H1 (cell line): Measurements from ENCODE around the gene BABAM1. TPM values are rescaled to one million over a fixed set of nuclear protein-coding genes. Genes with fewer than 3 reads are reported as not detected.
A peak's percentile ranks its signal among the peaks of the same experiment; 100 is the strongest.

Source experiments
- CTCF ChIA-PET: fragments of 300-600 bp; sonication (Branson Sonifier 250); formaldehyde crosslinking; loops from one replicate; lab custom pipeline; 2021; ENCODE audit not compliant: partially characterized antibody; lab: Charles Lee
- POLR2A ChIA-PET: fragments of 300-600 bp; sonication (Branson Sonifier 250); formaldehyde crosslinking; loops from one replicate; lab custom pipeline; 2021; ENCODE audit warnings: inconsistent platforms; ENCODE audit not compliant: partially characterized antibody; lab: Charles Lee
- DNase-seq, 2 experiments: peaks; one replicate each; pipeline versions ENCODE4 v3.0.0 to v3.0.0-alpha.2; 2010 to 2022; ENCODE audit warnings: low spot score in 2 of 2, low read depth in 1 of 2, mixed read lengths in 1 of 2
- FAIRE-seq: peaks from 2 replicates; lab custom pipeline; 2011; peaks lifted over from hg19 to GRCh38; lab: Jason Lieb, UNC
- H2AFZ ChIP-seq: 2 replicates; pipeline ENCODE4 v1.8.1; 2012; ENCODE audit warnings: low read length, inconsistent platforms
- H2AK5ac ChIP-seq: 2 replicates; pipeline ENCODE4 v1.6.1; 2013; ENCODE audit warnings: low read depth, low read length
- H2BK120ac ChIP-seq: replicated peaks from 2 replicates; pipeline ENCODE3; 2013; ENCODE audit warnings: low read depth, low read length, inconsistent platforms
- H2BK12ac ChIP-seq: 2 replicates; pipeline ENCODE4 v1.6.1; 2013; ENCODE audit warnings: low read depth, low read length
- H2BK15ac ChIP-seq: 2 replicates; pipeline ENCODE4 v1.6.1; 2013; ENCODE audit warnings: low read length
- H2BK20ac ChIP-seq: 2 replicates; pipeline ENCODE4 v1.6.1; 2013; ENCODE audit warnings: low read length
- H2BK5ac ChIP-seq: 2 replicates; pipeline ENCODE4 v1.6.1; 2013; ENCODE audit warnings: low read depth, low read length
- H3K14ac ChIP-seq: 2 replicates; pipeline ENCODE4 v1.6.1; 2013; ENCODE audit warnings: inconsistent platforms; ENCODE audit not compliant: insufficient read length
- H3K18ac ChIP-seq: 2 replicates; pipeline ENCODE4 v1.6.1; 2013; ENCODE audit warnings: low read length; ENCODE audit errors: extremely low read depth
- H3K23ac ChIP-seq: 2 replicates; pipeline ENCODE4 v1.6.1; 2013; ENCODE audit warnings: inconsistent platforms; ENCODE audit not compliant: insufficient read length
- H3K23me2 ChIP-seq: 2 replicates; pipeline ENCODE4 v1.6.1; 2013; ENCODE audit warnings: low read depth, low read length
- H3K27ac ChIP-seq: 2 replicates; pipeline ENCODE4 v1.6.1; 2011; ENCODE audit warnings: low read depth, low read length, inconsistent platforms
- H3K27me3 ChIP-seq, 4 experiments: replicated peaks in 1 of 4; 1 replicate in 1 of 4; 2 replicates in 3 of 4; pipeline versions ENCODE4 v1.6.1 to v1.8.1; 2011 to 2013; ENCODE audit warnings: low read length in 3 of 4, mild to moderate bottlenecking in 3 of 4, inconsistent platforms in 2 of 4, mixed read lengths in 2 of 4, moderate library complexity in 1 of 4; ENCODE audit not compliant: control insufficient read depth in 3 of 4, insufficient read depth in 3 of 4; ENCODE audit errors: extremely low read depth in 1 of 4
- H3K36me3 ChIP-seq, 4 experiments: 2 replicates each; pipeline versions ENCODE4 v1.6.1 to v1.8.1; 2011 to 2013; ENCODE audit warnings: mild to moderate bottlenecking in 4 of 4, low read length in 3 of 4, moderate library complexity in 2 of 4, control low read depth in 1 of 4, inconsistent platforms in 1 of 4; ENCODE audit not compliant: insufficient read depth in 4 of 4, control insufficient read depth in 2 of 4
- H3K4ac ChIP-seq: replicated peaks from 2 replicates; pipeline ENCODE3; 2013; ENCODE audit warnings: low read length, low read depth, mixed read lengths, inconsistent platforms; ENCODE audit not compliant: insufficient read length
- H3K4me1 ChIP-seq, 4 experiments: replicated peaks in 1 of 4; 1 replicate in 1 of 4; 2 replicates in 3 of 4; pipeline versions ENCODE4 v1.6.1 to v1.8.1; 2011 to 2013; ENCODE audit warnings: low read length in 3 of 4, inconsistent platforms in 2 of 4, mixed read lengths in 1 of 4; ENCODE audit not compliant: insufficient read depth in 4 of 4, control insufficient read depth in 3 of 4
- H3K4me2 ChIP-seq, 2 experiments: 2 replicates each; pipeline versions ENCODE4 v1.6.1 to v1.8.1; 2011 to 2013; ENCODE audit warnings: low read depth in 2 of 2, low read length in 2 of 2, control low read depth in 1 of 2, inconsistent platforms in 1 of 2, mild to moderate bottlenecking in 1 of 2; ENCODE audit not compliant: insufficient read depth in 1 of 2
- H3K4me3 ChIP-seq, 4 experiments: fragments of 200-600, 300-600 bp in 1 of 4; sonication (generic), shearing (Covaris generic), sonication (Bioruptor Twin) in 1 of 4; 2 replicates each; pipeline versions ENCODE4 v1.5.1 to v1.8.1; 2011 to 2016; ENCODE audit warnings: low read length in 4 of 4, low read depth in 3 of 4, control low read depth in 2 of 4, inconsistent platforms in 2 of 4, mild to moderate bottlenecking in 2 of 4, mixed read lengths in 1 of 4, moderate library complexity in 1 of 4; ENCODE audit not compliant: insufficient read depth in 2 of 4; ENCODE audit errors: extremely low read depth in 1 of 4
- H3K56ac ChIP-seq: replicated peaks from 2 replicates; pipeline ENCODE3; 2013; ENCODE audit warnings: low read depth, mild to moderate bottlenecking, mixed read lengths, low read length, inconsistent platforms; ENCODE audit not compliant: insufficient read length
- H3K79me1 ChIP-seq: 2 replicates; pipeline ENCODE4 v1.6.1; 2013; ENCODE audit warnings: low read depth, low read length, control low read depth
- H3K79me2 ChIP-seq, 2 experiments: 2 replicates each; pipeline versions ENCODE4 v1.6.1 to v1.8.1; 2012 to 2013; ENCODE audit warnings: low read length in 2 of 2, mild to moderate bottlenecking in 2 of 2, inconsistent platforms in 1 of 2; ENCODE audit not compliant: insufficient read depth in 2 of 2, control insufficient read depth in 1 of 2
- H3K9ac ChIP-seq, 4 experiments: replicated peaks in 1 of 4; 1 replicate in 1 of 4; 2 replicates in 3 of 4; pipeline versions ENCODE4 v1.6.1 to v1.8.1; 2011 to 2013; ENCODE audit warnings: low read depth in 3 of 4, low read length in 3 of 4, control low read depth in 2 of 4, mild to moderate bottlenecking in 2 of 4, moderate library complexity in 2 of 4, inconsistent platforms in 1 of 4; ENCODE audit errors: extremely low read depth in 1 of 4
- H3K9me3 ChIP-seq, 2 experiments: 2 replicates each; pipeline versions ENCODE4 v1.6.1 to v1.8.1; 2012 to 2013; ENCODE audit warnings: mild to moderate bottlenecking in 2 of 2, moderate library complexity in 2 of 2, control low read depth in 1 of 2, inconsistent platforms in 1 of 2, low read depth in 1 of 2, low read length in 1 of 2, mixed read lengths in 1 of 2; ENCODE audit not compliant: insufficient read depth in 2 of 2
- H4K20me1 ChIP-seq, 2 experiments: replicated peaks in 1 of 2; 2 replicates each; pipeline versions ENCODE3 to v1.8.1; 2011 to 2013; ENCODE audit warnings: inconsistent platforms in 2 of 2, low read length in 2 of 2, mild to moderate bottlenecking in 1 of 2; ENCODE audit not compliant: insufficient read depth in 2 of 2, control insufficient read depth in 1 of 2
- H4K5ac ChIP-seq: 2 replicates; pipeline ENCODE4 v1.6.1; 2013; ENCODE audit warnings: low read length, low read depth, mixed read lengths, inconsistent platforms; ENCODE audit not compliant: insufficient read length
- H4K8ac ChIP-seq: 2 replicates; pipeline ENCODE4 v1.8.0; 2013; ENCODE audit warnings: mild to moderate bottlenecking, moderate library complexity, low read length, inconsistent platforms; ENCODE audit not compliant: insufficient read depth; ENCODE audit errors: extremely low read depth
- H4K91ac ChIP-seq: replicated peaks from 2 replicates; pipeline ENCODE3; 2013; ENCODE audit warnings: low read length, mixed read lengths, inconsistent platforms; ENCODE audit not compliant: insufficient read length
- CREB1 ChIP-seq: IDR thresholded peaks from 2 replicates; pipeline ENCODE4 v1.6.1; 2012; ENCODE audit warnings: inconsistent platforms
- EGR1 ChIP-seq: IDR thresholded peaks from 2 replicates; pipeline ENCODE4 v1.6.1; 2011; ENCODE audit warnings: low read depth, low read length, borderline replicate concordance
- EZH2 ChIP-seq: fragments of 200-600 bp; sonication (generic); IDR thresholded peaks from 2 replicates; pipeline ENCODE4 v1.7.1; 2012; ENCODE audit warnings: low read depth, mild to moderate bottlenecking, moderate library complexity, low read length, inconsistent platforms; ENCODE audit not compliant: severe bottlenecking
- FOSL1 ChIP-seq: IDR thresholded peaks from 2 replicates; pipeline ENCODE4 v1.6.1; 2011; ENCODE audit warnings: mild to moderate bottlenecking, low read depth, low read length, moderate library complexity; ENCODE audit not compliant: insufficient read depth
- GTF2F1 ChIP-seq: IDR thresholded peaks from 2 replicates; pipeline ENCODE4 v1.6.1; 2012; ENCODE audit warnings: low read depth, low read length, improper control_type of control experiment, borderline replicate concordance
- JUN ChIP-seq: IDR thresholded peaks from 2 replicates; pipeline ENCODE4 v1.6.1; 2011; ENCODE audit warnings: low read depth, mild to moderate bottlenecking, improper control_type of control experiment, low read length
- POLR2AphosphoS5 ChIP-seq: IDR thresholded peaks from 2 replicates; pipeline ENCODE4 v1.6.1; 2011; ENCODE audit warnings: low read depth, low read length
- SP2 ChIP-seq: IDR thresholded peaks from 2 replicates; pipeline ENCODE4 v1.6.1; 2012; ENCODE audit warnings: mild to moderate bottlenecking, low read length, inconsistent platforms
- SUZ12 ChIP-seq: fragments of 200-600 bp; sonication (generic); IDR thresholded peaks from 2 replicates; pipeline ENCODE4 v1.6.1; 2012; ENCODE audit warnings: mild to moderate bottlenecking, inconsistent platforms, low read length, moderate library complexity, mixed read lengths
- TCF12 ChIP-seq: IDR thresholded peaks from 2 replicates; pipeline ENCODE4 v1.6.1; 2011; ENCODE audit warnings: low read depth, mild to moderate bottlenecking, low read length
- WGBS, 2 experiments: shearing (Covaris generic) in 1 of 2; methylation state at CpG; one replicate each; pipeline versions ENCODE4 v1.1.6 to v1.1.7; 2013 to 2015; ENCODE audit warnings: low lambda C conversion rate in 2 of 2, mixed read lengths in 2 of 2, inconsistent platforms in 1 of 2, low coverage in 1 of 2, missing lambda C conversion rate in 1 of 2; ENCODE audit not compliant: insufficient replicate concordance in 2 of 2, insufficient coverage in 1 of 2, insufficient read length in 1 of 2; ENCODE audit errors: extremely low coverage in 1 of 2, missing lambda C conversion rate in 1 of 2; 5-methylcytosine and 5-hydroxymethylcytosine counted together
- polyA plus RNA-seq, 7 experiments: library from polyadenylated mRNA; depleted of rRNA in 3 of 7; stranded (reverse) in 5 of 7; unstranded in 2 of 7; fragments of >200 nt in 5 of 7; fragments of 200-250 nt in 2 of 7; gene quantifications; 1 replicate in 5 of 7; 2 replicates in 1 of 7; 4 replicates in 1 of 7; pipeline versions ENCODE4 v1.2.1 to v1.2.3, GENCODE V29; 2011 to 2013; ENCODE audit warnings: missing spikeins in 2 of 7, mixed read lengths in 2 of 7
- total RNA-seq: library from RNA; stranded (reverse); fragmentation: NEBNext Ultra II Directional; extraction: Animal tissue kit (Norgen Biotek cat#: 25700); gene quantifications from 2 replicates; pipeline ENCODE4 v1.2.1, GENCODE V29; 2021
- TF ChIP-seq, protein P1 (sequence below): IDR thresholded peaks from 2 replicates; pipeline ENCODE4 v1.6.1; 2012; ENCODE audit warnings: low read length, inconsistent platforms

Gene BABAM1
- total and polyA plus RNA-seq, 2 of the 8 experiments (the other 6 are each of a cell fraction or from before 2014, with no cell fraction given), result 127 to 133 TPM

DNA sequence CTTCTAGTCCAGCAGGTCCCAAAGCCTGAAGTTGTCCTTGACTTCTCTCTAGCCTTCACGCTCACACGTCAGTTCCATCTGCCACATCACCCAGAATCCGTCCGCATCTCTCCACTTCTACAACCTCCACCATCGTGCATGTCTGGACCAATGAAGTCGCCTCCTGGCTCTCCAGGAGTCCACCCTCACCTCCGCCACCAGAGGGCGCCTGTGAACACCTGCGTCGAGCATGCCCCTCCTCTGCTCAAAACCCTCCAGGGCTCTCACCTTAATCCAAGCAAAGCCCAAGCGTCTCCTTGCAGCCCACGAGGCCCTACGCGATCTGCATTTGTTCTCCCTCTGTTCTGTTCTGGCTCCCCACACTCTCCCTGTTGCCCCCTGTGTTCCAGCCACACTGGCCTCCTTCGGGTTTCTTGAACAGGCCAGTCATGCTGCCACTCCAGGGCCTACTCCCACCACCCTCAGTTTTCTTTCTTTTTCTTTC is 6.4 kb upstream of the BABAM1 start:
- Histone ChIP-seq H3K4ac (no peak overlapping the region), H3K79me1 (no peaks in the 10 kb centered on the region), H2BK15ac (peak overlapping the region; percentile 92; the same call in 1 of the 2 replicates), H3K4me2 (no peak overlapping the region; a peak in 1 of 4 replicates), H3K14ac (no peak overlapping the region), H2BK20ac (0 out of 2 replicates have a peak overlapping the region, but pooled peaks have one; percentile 93), H2BK12ac (peak overlapping the region; percentile 27; the same call in 1 of the 2 replicates), H4K91ac (peak overlapping the region; percentile 86), H2AFZ (0 out of 2 replicates have a peak overlapping the region, but pooled peaks have one; percentile 47), H3K36me3 (peaks cover 0 to 13% (median 3%) of the 10 kb centered on the region in 4 experiments; a peak in 3 of 8 replicates), H3K27ac (peak overlapping the region; percentile 60; the same call in 1 of the 2 replicates), H3K4me3 (no peak overlapping the region), H4K8ac (peak overlapping the region; percentile 94), H3K56ac (no peak overlapping the region), H3K79me2 (no peaks in the 10 kb centered on the region), H4K5ac (peak overlapping the region; percentile 49), H3K18ac (peak overlapping the region; percentile 86), H3K4me1 (peaks cover 0 to 5% (median 1%) of the 10 kb centered on the region in 4 experiments; a peak in 4 of 7 replicates), H3K9ac (no peak overlapping the region; a peak in 2 of 7 replicates), H4K20me1 (no peaks in the 10 kb centered on the region), H2BK120ac (no peak overlapping the region), H3K23me2 (no peaks in the 10 kb centered on the region), H3K9me3 (peaks cover 15 to 19% of the 10 kb centered on the region in 2 experiments; a peak in 3 of 4 replicates), H2AK5ac (no peak overlapping the region), H3K27me3 (no peaks in the 10 kb centered on the region), H3K23ac (no peak overlapping the region), H2BK5ac (peak overlapping the region; percentile 85)
- WGBS, 2 experiments, result 32% methylated on average over 15 of the region's 15 CpGs; no CpG with 5 or more reads in 1 of the 2 experiments
- ChIA-PET CTCF (interaction anchor here (0.6 to 5.3 kb wide), 17 partner anchors 11 to 73 kb away, joined by 3 to 56 read pairs (median 4); partner anchors contain the start of genes ANKLE1, DDA1 and USE1), POLR2A (interaction anchor here (0.8 to 12.8 kb wide), 8 partner anchors 10 to 31 kb away, joined by 3 to 113 read pairs (median 5); partner anchors contain the start of gene ANKLE1)
- FAIRE-seq (peak; percentile 75), DNase-seq (peak; percentile 90 to 95)
- TF ChIP-seq GTF2F1 (peak; percentile 70; the same call in 1 of the 2 replicates), TCF12 (peak; percentile 74; the same call in 1 of the 2 replicates), FOSL1 (no peak), EZH2 (no peak), CREB1 (peak; percentile 80), JUN (no peak), EGR1 (no peak), SUZ12 (no peak), POLR2AphosphoS5 (peak; percentile 46; the same call in 1 of the 2 replicates), SP2 (no peak)
- TF ChIP-seq, protein P1, sequence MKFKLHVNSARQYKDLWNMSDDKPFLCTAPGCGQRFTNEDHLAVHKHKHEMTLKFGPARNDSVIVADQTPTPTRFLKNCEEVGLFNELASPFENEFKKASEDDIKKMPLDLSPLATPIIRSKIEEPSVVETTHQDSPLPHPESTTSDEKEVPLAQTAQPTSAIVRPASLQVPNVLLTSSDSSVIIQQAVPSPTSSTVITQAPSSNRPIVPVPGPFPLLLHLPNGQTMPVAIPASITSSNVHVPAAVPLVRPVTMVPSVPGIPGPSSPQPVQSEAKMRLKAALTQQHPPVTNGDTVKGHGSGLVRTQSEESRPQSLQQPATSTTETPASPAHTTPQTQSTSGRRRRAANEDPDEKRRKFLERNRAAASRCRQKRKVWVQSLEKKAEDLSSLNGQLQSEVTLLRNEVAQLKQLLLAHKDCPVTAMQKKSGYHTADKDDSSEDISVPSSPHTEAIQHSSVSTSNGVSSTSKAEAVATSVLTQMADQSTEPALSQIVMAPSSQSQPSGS, result no peak
